Common myeloid progenitor, CD34-positive (primary cell): ENCODE results near the gene FBLN5.

Experiments used
- CTCF ChIA-PET: fragments of 350-600 bp; sonication (Branson Sonifier 250); formaldehyde crosslinking; loops from one replicate; lab custom pipeline; 2021; ENCODE audit warnings: antibody characterized with exemption; lab: Charles Lee
- POLR2A ChIA-PET: fragments of 350-600 bp; sonication (Branson Sonifier 250); formaldehyde crosslinking; loops from one replicate; lab custom pipeline; 2021; ENCODE audit warnings: antibody characterized with exemption; lab: Charles Lee
- DNase-seq, 3 donors: peaks; one replicate each; pipeline versions ENCODE4 v3.0.0 to v3.0.0-alpha.2; 2013
- H3K27ac ChIP-seq, 2 experiments: 1 replicate in 1 of 2; 2 replicates in 1 of 2; pipeline ENCODE4 v1.7.0; 2013; ENCODE audit warnings: inconsistent platforms in 2 of 2, low read length in 2 of 2, mild to moderate bottlenecking in 2 of 2, low read depth in 1 of 2, moderate library complexity in 1 of 2; ENCODE audit not compliant: severe bottlenecking in 2 of 2, insufficient read depth in 1 of 2, poor library complexity in 1 of 2
- H3K27me3 ChIP-seq, 5 experiments: replicated peaks in 2 of 5; 1 replicate in 3 of 5; 2 replicates in 2 of 5; pipeline versions ENCODE4 v1.6.1 to v1.7.0; 2013; ENCODE audit warnings: low read length in 4 of 5, mild to moderate bottlenecking in 2 of 5, moderate library complexity in 2 of 5, inconsistent platforms in 1 of 5; ENCODE audit not compliant: insufficient read depth in 5 of 5, control insufficient read depth in 4 of 5
- H3K36me3 ChIP-seq, 4 experiments: 1 replicate in 2 of 4; 2 replicates in 2 of 4; pipeline versions ENCODE4 v1.6.1 to v1.7.0; 2013; ENCODE audit warnings: low read length in 3 of 4, control low read depth in 1 of 4, mild to moderate bottlenecking in 1 of 4; ENCODE audit not compliant: control insufficient read depth in 4 of 4, insufficient read depth in 4 of 4
- H3K4me1 ChIP-seq, 4 experiments: 1 replicate in 3 of 4; 2 replicates in 1 of 4; pipeline versions ENCODE4 v1.6.1 to v1.7.1; 2013; ENCODE audit warnings: low read length in 3 of 4, mild to moderate bottlenecking in 3 of 4, control low read depth in 1 of 4, inconsistent platforms in 1 of 4, moderate library complexity in 1 of 4; ENCODE audit not compliant: control insufficient read depth in 4 of 4, insufficient read depth in 4 of 4; ENCODE audit errors: control extremely low read depth in 1 of 4
- H3K4me3 ChIP-seq, 7 experiments: 1 replicate in 4 of 7; 2 replicates in 3 of 7; pipeline versions ENCODE4 v1.5.1 to v1.7.0; 2013; ENCODE audit warnings: mild to moderate bottlenecking in 7 of 7, low read length in 6 of 7, moderate library complexity in 6 of 7, inconsistent platforms in 2 of 7, low read depth in 2 of 7, control low read depth in 1 of 7; ENCODE audit not compliant: insufficient read depth in 4 of 7, control insufficient read depth in 1 of 7; ENCODE audit errors: extremely low read depth in 1 of 7
- H3K9me3 ChIP-seq, 5 experiments: 1 replicate in 4 of 5; 2 replicates in 1 of 5; pipeline versions ENCODE4 v1.6.1 to v1.7.1; 2013; ENCODE audit warnings: low read length in 4 of 5, mild to moderate bottlenecking in 2 of 5, inconsistent platforms in 1 of 5, low read depth in 1 of 5, moderate library complexity in 1 of 5; ENCODE audit not compliant: control insufficient read depth in 4 of 5, insufficient read depth in 2 of 5; ENCODE audit errors: control extremely low read depth in 1 of 5
- WGBS: methylation state at CpG from one replicate; pipeline ENCODE4 v1.1.5; 2013; ENCODE audit not compliant: insufficient coverage; 5-methylcytosine and 5-hydroxymethylcytosine counted together

Gene FBLN5

GRCh38 chr14:91946622-91947474 lies 646 bp downstream of the FBLN5 start:
- POLR2A ChIA-PET = interaction anchor here (0.6 kb wide), 1 partner anchor 209 kb away, joined by 4 read pairs; no protein-coding TSS in a partner anchor
- CTCF ChIA-PET = interaction anchor here (2.3 kb wide), 1 partner anchor 11 kb away, joined by 6 read pairs; no protein-coding TSS in a partner anchor
- Histone ChIP-seq H3K27ac (no peak overlapping the region), H3K4me3 (peak overlapping the region; percentile 20 to 79 (median 58)), H3K9me3 (no peaks in the 10 kb centered on the region), H3K4me1 (peaks cover 4 to 16% (median 7%) of the 10 kb centered on the region in 4 experiments), H3K36me3 (no peaks in the 10 kb centered on the region), H3K27me3 (peaks cover 0 to 18% (median 11%) of the 10 kb centered on the region in 5 experiments)
- DNase-seq = peak in 2 of 3 donors; percentile 17 to 23
- 9% methylated on average over 29 of the region's 38 CpGs for WGBS

GRCh38 chr14:91945751-91946621 lies 1.5 kb downstream of the FBLN5 start:
- 76% methylated on average over 8 of the region's 10 CpGs for WGBS

GRCh38 chr14:91942946-91943345 lies 4.5 kb downstream of the FBLN5 start:
- H3K27ac ChIP-seq = no peak overlapping the region
- H3K36me3 ChIP-seq = no peaks in the 10 kb centered on the region
- H3K4me1 ChIP-seq = peaks cover 4 to 15% (median 8%) of the 10 kb centered on the region in 4 experiments
- H3K9me3 ChIP-seq = peaks cover 0 to 3% (median 0%) of the 10 kb centered on the region in 5 experiments
- H3K4me3 ChIP-seq = no peak overlapping the region
- 100% methylated on average over 9 of the region's 9 CpGs for WGBS
- DNase-seq = no peak
- POLR2A ChIA-PET = no interaction called here
- CTCF ChIA-PET = no interaction called here
- peaks cover 0 to 15% (median 8%) of the 10 kb centered on the region in 5 experiments for H3K27me3 ChIP-seq

More at GRCh38 chr14:91945751-91946621, 1.5 kb downstream of the FBLN5 start:
- H3K4me1 ChIP-seq = peaks cover 4 to 16% (median 8%) of the 10 kb centered on the region in 4 experiments
- H3K4me3 ChIP-seq = peak overlapping the region in 1 of 7 experiments; percentile 77
- H3K36me3 ChIP-seq = no peaks in the 10 kb centered on the region
- ChIA-PET POLR2A (no interaction called here), CTCF (interaction anchor here (2.3 kb wide), 1 partner anchor 11 kb away, joined by 6 read pairs; no protein-coding TSS in a partner anchor)
- no peaks in the 10 kb centered on the region for H3K9me3 ChIP-seq
- peak in 1 of 3 donors; percentile 31 for DNase-seq
- no peak overlapping the region for H3K27ac ChIP-seq
- H3K27me3 ChIP-seq = peaks cover 0 to 18% (median 11%) of the 10 kb centered on the region in 5 experiments

DNA sequence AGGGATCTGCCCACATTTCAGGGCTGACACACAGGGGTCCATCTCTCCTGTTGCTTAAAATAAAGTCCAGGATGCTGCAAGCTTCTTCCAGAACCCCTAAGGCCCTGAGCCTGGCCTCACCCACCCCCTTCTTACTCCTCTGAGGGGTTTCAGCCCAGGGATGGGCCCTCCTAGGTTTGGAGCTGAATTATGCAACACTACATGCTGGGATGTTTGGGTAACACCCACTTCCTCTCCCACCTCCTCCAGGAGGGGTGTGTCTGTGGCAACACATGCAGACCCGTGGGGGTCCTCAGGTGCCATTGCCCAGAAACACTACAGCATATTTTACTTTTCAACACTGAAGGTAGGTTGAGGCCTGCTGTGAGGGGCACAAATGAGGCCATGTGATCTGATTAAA lies 5.4 kb downstream of the FBLN5 start:
- Histone ChIP-seq H3K27me3 (peaks cover 0 to 14% (median 7%) of the 10 kb centered on the region in 5 experiments), H3K4me3 (no peak overlapping the region), H3K36me3 (no peaks in the 10 kb centered on the region), H3K4me1 (peaks cover 3 to 12% (median 8%) of the 10 kb centered on the region in 4 experiments), H3K27ac (no peak overlapping the region), H3K9me3 (peaks cover 0 to 3% (median 0%) of the 10 kb centered on the region in 5 experiments)
- ChIA-PET CTCF (no interaction called here), POLR2A (no interaction called here)
- DNase-seq = no peak
- whole genome bisulfite sequencing = no CpG with 5 or more reads among the region's 1 CpG

- DNase-seq = no peak
- Histone ChIP-seq H3K4me3 (no peak overlapping the region), H3K9me3 (peaks cover 0 to 3% (median 0%) of the 10 kb centered on the region in 5 experiments), H3K36me3 (no peaks in the 10 kb centered on the region), H3K27me3 (peaks cover 0 to 1% (median 0%) of the 10 kb centered on the region in 5 experiments), H3K4me1 (peaks cover 0 to 6% (median 2%) of the 10 kb centered on the region in 4 experiments), H3K27ac (no peak overlapping the region)
- no CpG with 5 or more reads among the region's 3 CpGs for WGBS
- ChIA-PET CTCF (interaction anchor here (1.5 kb wide), 1 partner anchor 292 kb away, joined by 3 read pairs; no protein-coding TSS in a partner anchor), POLR2A (no interaction called here)
Measured at GRCh38 chr14:91940209-91940608, 7.3 kb downstream of the FBLN5 start.

DNA sequence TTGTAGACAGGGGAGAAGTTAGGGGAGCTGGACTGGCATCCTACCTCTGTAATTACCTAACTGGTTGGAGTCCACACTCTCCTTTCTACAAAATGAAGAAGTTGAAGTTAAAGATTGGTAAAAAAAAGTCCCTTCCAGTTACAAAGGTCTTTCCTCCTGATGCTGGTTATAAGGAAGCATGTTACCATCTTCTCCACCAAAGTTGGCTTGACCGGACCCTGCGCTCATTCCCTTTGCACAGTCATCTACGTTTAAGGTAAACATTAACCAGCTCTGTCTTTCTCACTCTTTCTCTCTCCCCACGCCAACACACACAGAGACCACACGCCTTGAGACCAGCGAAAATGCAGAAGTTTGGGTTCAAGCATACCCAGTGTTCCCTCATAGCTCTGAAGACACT lies 11.9 kb downstream of the FBLN5 start:
- H3K9me3 ChIP-seq = peaks cover 0 to 3% (median 0%) of the 10 kb centered on the region in 5 experiments
- POLR2A ChIA-PET = no interaction called here
- WGBS = 100% methylated on average over 3 of the region's 6 CpGs

More for the DNA sequence above, 11.9 kb downstream of the FBLN5 start:
- no peaks in the 10 kb centered on the region for H3K27me3 ChIP-seq
- no peaks in the 10 kb centered on the region for H3K4me1 ChIP-seq
- no peaks in the 10 kb centered on the region for H3K36me3 ChIP-seq
- CTCF ChIA-PET = no interaction called here
- no peak overlapping the region for H3K27ac ChIP-seq
- DNase-seq = no peak
- H3K4me3 ChIP-seq = no peak overlapping the region
